NCI-H446 treated with DMSO at 0.1 percent for 48 hours (cell line): ENCODE measurements around the gene ABLIM1.

Experiments
- DNase-seq: peaks from one replicate; lab custom pipeline; 2025; lab: John Stamatoyannopoulos, UW

ABLIM1 gene

GRCh38 chr10:114408968-114409444, 249.1 kb downstream of the ABLIM1 start:
- DNase-seq, result no peak

GRCh38 chr10:114408112-114408967, 249.7 kb downstream of the ABLIM1 start:
- DNase-seq, result no peak

DNA sequence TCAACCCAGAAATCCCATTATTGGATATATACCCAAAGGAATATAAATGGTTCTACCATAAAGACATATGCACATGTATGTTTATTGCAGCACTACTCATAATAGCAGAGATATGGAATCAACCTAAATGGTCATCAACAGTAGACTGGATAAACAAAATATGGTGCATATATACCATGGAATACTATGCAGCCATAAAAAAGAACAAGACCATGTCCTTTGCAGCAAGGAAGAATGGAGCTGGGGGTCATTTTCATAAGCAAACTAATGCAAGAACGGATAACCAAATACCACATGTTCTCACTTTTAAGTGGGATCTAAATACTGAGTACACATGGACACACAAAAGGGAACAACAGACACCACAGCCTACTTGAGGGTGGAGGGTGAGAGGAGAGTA, 251.6 kb downstream of the ABLIM1 start:
- DNase-seq, result no peak

GRCh38 chr10:114405011-114405350, 253.1 kb downstream of the ABLIM1 start:
- DNase-seq, result no peak

GRCh38 chr10:114404171-114405010, 253.7 kb downstream of the ABLIM1 start, which contains the start of gene AFAP1L2:
Gene AFAP1L2 (minus strand): TSS chr10:114404502. CDS start chr10:114404455, 47 bp downstream.
- no peak for DNase-seq

DNA sequence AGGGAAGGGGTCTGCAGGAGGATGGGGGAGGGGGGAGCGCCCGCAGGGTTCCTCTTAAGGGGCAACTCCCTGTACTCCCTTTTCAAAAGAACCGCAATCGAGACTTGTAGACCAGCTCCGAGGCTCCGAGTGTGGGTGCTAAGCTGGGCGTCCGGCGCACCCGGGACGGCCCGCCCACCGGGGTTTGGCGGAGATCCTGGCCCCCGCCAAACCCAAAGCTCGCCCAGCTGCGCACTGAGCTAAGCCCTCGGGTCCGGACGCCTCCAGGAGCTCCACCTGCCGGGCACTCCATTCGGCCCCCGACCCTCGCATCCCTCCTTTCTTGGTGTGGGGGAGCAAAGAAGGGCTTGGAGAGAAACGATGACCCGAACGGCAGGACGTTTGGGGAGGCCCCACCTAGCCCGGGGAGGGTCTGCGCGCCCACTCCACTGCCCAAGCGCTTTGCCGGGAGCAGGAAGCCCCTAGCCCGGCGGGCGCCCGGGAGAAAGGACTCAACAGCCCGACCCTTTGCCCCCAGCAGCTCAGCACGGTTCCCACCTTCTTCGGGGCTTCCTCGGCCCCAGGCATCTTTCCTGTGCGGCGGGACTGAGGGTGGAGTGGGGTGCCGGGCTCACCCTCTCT, 254.4 kb downstream of the ABLIM1 start:
- DNase-seq, result no peak

- DNase-seq, result no peak
These were observed 255.1 kb downstream of the ABLIM1 start for GRCh38 chr10:114402871-114403540.

GRCh38 chr10:114402233-114402632, 255.8 kb downstream of the ABLIM1 start:
- no peak for DNase-seq

DNA sequence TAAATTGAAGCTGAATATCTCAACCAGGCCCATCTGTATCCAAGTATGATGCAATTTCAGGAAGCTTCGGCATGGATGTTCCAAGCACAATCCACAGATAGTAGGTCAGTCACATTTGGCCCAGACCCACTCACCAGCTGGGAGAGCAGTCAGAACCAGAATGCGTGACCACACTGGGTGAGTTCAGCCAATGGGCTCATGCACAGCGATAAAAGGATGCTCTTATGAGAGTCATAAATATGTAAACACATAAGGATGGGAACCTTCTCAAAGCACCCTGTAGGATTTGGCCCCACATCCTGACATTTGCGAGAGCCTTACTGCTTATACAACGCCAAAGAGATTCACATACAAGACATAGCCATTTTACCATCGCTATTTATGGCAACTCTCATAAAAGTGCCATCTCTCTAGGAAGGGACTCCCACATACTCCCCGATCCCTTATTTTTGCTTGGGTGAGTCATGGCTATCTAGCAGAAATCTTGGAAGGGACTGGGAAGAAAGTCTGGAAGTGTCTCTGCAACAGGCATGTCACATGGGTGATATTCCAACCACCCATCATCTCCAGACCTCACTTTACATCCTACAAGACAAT, 256.8 kb downstream of the ABLIM1 start:
- DNase-seq, result no peak

DNA sequence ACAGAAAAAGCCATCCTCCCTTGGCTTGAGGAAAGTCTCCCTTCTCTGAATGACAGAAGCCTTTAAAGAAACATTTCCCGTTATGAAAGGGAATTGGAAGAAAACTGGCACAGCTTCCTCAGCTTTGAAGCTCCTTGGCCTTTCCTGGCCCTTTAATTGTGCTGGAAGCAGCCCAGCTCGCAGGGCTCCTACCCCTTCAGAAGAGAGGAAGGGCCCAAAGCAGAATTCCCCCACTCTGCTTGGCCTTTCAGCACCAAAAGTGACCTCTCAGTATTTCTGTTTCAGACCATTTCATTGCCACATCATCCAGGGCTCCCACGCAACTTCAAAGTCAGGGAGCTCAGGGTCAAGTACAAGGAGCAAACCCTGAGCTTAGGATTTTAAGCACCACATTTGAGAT, 258.0 kb downstream of the ABLIM1 start:
- DNase-seq, result no peak

DNA sequence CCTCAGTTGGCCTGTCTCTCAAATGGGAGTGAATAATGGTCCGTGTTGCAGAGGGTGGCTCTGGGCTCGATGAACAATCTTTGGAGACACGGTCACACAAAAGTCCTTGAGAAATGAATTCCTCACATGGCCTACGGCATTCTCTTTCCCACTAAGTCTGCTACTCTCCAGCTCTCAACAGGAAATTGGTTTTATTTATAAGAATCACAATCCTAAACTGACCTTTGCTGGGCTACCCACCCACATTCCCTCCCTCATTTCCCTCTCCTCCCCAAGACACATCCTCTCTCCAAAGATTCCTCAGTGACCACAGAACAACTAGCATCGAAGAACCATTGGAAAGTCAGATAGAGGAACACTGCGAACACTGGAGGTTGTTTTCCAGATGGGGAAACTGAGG, 258.5 kb downstream of the ABLIM1 start:
- no peak for DNase-seq

- DNase-seq, result no peak
These were observed 259.3 kb downstream of the ABLIM1 start for GRCh38 chr10:114398587-114399331.

- no peak for DNase-seq
These were observed 260.4 kb downstream of the ABLIM1 start for GRCh38 chr10:114397651-114398145.

DNA sequence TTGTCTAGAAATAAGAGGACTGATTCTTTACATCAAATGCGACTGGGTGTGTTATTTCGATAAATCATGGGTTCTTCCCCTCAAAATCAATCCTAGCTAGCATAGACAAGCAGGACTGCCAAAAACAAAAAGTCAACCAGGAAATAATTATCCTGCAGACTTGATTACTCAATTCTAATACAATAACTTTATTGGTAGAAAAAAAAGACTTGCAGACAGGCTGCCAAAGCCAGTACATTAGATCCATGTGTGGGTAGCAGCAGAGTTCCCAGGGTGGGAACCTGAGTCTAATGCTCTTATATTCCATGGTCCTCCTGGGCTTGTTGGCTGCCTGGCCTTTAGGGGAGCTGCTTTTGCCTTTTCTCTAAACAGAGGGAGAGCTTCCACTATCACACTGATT, 261.6 kb downstream of the ABLIM1 start:
- no peak for DNase-seq

- no peak for DNase-seq
These were observed 262.6 kb downstream of the ABLIM1 start for GRCh38 chr10:114395366-114396022.

DNA sequence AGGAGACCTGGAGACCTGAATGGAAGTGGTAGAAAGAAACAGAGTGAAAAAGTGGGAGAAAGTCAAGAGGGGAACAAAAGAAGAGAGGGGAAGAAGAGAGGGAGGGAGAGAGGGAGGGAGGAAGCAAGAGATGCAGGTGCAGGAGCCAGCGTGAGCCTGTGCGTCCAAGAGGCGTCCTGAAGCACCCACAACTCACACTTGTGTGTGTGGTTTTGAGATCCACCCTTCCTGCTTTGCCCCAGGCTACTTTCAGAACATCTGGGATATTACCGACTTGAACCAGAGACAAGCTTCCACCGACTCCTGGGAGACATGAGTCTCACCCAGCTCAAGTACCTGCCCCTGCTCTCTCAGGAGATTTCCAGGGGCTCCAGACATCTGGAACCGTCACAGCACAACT, 263.5 kb downstream of the ABLIM1 start:
- no peak for DNase-seq

DNA sequence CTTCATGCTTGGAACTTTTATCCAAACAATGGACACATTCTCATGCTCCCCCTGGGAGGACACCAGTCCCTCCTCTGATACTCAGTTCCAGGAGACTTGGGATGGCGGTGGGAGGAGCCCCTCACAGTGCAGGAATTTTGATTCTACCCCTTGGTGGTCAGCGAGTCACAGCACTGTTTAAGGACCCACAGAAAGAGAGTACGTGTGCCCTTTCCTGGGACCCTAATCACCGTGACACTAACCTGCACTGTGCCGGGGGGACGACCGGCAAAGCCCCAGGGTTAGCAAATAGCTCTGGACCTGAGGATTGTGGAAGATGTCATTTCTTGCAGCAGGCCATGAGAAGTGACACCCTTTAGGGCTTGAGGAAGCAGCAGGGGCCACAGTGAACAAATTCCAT, 264.2 kb downstream of the ABLIM1 start:
- DNase-seq, result no peak

DNA sequence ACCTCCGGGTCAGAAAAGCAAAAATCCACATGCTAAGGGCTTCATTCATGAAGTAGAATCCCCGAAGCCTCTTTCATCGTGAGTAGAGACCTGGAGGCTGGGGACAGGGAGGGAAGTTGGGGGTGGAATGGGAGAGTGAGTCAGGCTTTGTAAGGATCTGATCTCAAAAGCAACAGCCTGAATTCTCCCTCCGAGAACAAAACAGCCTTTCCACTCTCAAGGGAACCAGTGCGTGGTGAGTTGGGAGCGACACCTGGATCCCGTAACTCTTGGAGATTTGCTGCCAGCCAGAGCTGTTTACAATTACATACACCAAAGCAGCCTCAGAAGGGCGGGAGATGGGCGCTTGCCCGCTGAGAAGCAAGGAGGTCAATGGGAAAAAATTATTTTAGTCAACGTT, 264.6 kb downstream of the ABLIM1 start:
- no peak for DNase-seq

- no peak for DNase-seq
These were observed 265.8 kb downstream of the ABLIM1 start for GRCh38 chr10:114392112-114392835.
